CD4-positive, alpha-beta T cell (primary cell): ENCODE results near the gene ADCY2. TPM values are rescaled to one million over a fixed set of nuclear protein-coding genes. Genes with fewer than 3 reads are reported as not detected.

Experiments used
- ATAC-seq: fragments of 200-7000 bp; cut with Tn5 transposase; one replicate; pipeline ENCODE4 v1.10.0; 2022; ENCODE audit warnings: mild to moderate bottlenecking; ENCODE audit not compliant: poor library complexity
- CTCF ChIA-PET: fragments of 350-600 bp; sonication (Branson Sonifier 250); formaldehyde crosslinking; loops from one replicate; lab custom pipeline; 2021; ENCODE audit warnings: antibody characterized with exemption, inconsistent platforms; lab: Charles Lee
- POLR2A ChIA-PET: fragments of 350-600 bp; sonication (Branson Sonifier 250); formaldehyde crosslinking; loops from one replicate; lab custom pipeline; 2021; ENCODE audit warnings: antibody characterized with exemption, inconsistent platforms; lab: Charles Lee
- DNase-seq, 14 experiments: peaks; one replicate each; pipeline ENCODE4 v3.0.0-alpha.2; 2013 to 2020; ENCODE audit warnings: mixed read lengths in 2 of 14
- H3K27ac ChIP-seq, 2 donors: one replicate each; pipeline versions ENCODE4 v1.5.1 to v1.7.0; 2013; ENCODE audit warnings: low read length in 2 of 2, low read depth in 1 of 2, mild to moderate bottlenecking in 1 of 2
- H3K27me3 ChIP-seq, 2 experiments: 1 replicate in 1 of 2; 2 replicates in 1 of 2; pipeline versions ENCODE4 v1.6.1 to v1.7.0; 2013; ENCODE audit warnings: low read length in 2 of 2, control low read depth in 1 of 2, mild to moderate bottlenecking in 1 of 2, moderate library complexity in 1 of 2; ENCODE audit not compliant: insufficient read depth in 2 of 2, control insufficient read depth in 1 of 2
- H3K36me3 ChIP-seq: one replicate; pipeline ENCODE4 v1.6.1; 2013; ENCODE audit warnings: low read length, control low read depth; ENCODE audit not compliant: insufficient read depth
- H3K4me1 ChIP-seq: one replicate; pipeline ENCODE4 v1.6.1; 2013; ENCODE audit warnings: low read length, control low read depth; ENCODE audit not compliant: insufficient read depth
- H3K4me3 ChIP-seq: one replicate; pipeline ENCODE4 v1.5.1; 2013; ENCODE audit warnings: mild to moderate bottlenecking, low read length, moderate library complexity
- H3K9me3 ChIP-seq, 2 experiments: 1 replicate in 1 of 2; 2 replicates in 1 of 2; pipeline versions ENCODE4 v1.6.1 to v1.7.0; 2013; ENCODE audit warnings: low read length in 2 of 2, mild to moderate bottlenecking in 2 of 2, control low read depth in 1 of 2, moderate library complexity in 1 of 2; ENCODE audit not compliant: control insufficient read depth in 1 of 2, insufficient read depth in 1 of 2
- H3K27ac Mint-ChIP-seq: one replicate; pipeline ENCODE4 v1.8.0; 2020; ENCODE audit warnings: mixed read lengths
- H3K27me3 Mint-ChIP-seq: one replicate; pipeline ENCODE4 v1.8.0; 2021; ENCODE audit warnings: mixed read lengths
- H3K36me3 Mint-ChIP-seq: one replicate; pipeline ENCODE4 v1.8.0; 2021; ENCODE audit warnings: low read depth, mixed read lengths
- H3K4me1 Mint-ChIP-seq: one replicate; pipeline ENCODE4 v1.8.0; 2021; ENCODE audit warnings: low read depth, mixed read lengths
- H3K4me3 Mint-ChIP-seq: one replicate; pipeline ENCODE4 v1.8.0; 2020; ENCODE audit warnings: mild to moderate bottlenecking, mixed read lengths
- H3K9me3 Mint-ChIP-seq: one replicate; pipeline ENCODE4 v1.8.0; 2020; ENCODE audit warnings: mixed read lengths
- intact Hi-C, 2 experiments: fragments of 100-400 bp; cut with DNase I in 1 of 2; cut with micrococcal nuclease in 1 of 2; formaldehyde crosslinking; loops; one replicate each; pipeline versions ENCODE4 v1.15.1 to v1.9.0; 2023 to 2025; cut with DNase I, micrococcal nuclease
- total RNA-seq, 174 experiments: library from RNA in 2 of 174; stranded (reverse) in 2 of 174; gene quantifications; one replicate each; pipeline ENCODE4 v1.2.3 and lab custom pipeline; 2021 to 2026
- TF ChIP-seq, protein P1 (sequence below): fragments of 200-600 bp; IDR thresholded peaks from one replicate; pipeline ENCODE4 v1.8.0; 2022; ENCODE audit warnings: antibody characterized with exemption, mild to moderate bottlenecking

Gene ADCY2
- total RNA-seq, 2 experiments from 2014 or later, result not detected

DNA sequence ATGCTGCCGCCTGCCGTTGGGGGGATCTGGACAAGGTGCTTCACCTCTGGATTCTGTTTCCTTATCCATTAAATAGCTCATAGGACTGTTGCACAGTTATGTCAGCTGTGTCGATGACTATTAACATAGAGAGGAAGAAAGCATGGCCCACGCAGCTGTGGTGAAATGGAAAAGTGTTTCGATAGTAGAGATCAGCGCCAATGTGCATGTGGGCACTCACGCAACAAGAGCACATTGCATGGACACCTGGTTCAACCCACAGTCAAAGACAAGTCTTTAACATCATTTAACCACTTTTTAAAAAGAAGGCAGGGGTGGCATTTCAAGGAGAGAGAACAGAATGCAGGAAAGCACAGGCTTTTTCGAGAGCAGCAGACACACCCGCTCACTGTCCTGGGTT, 107.6 kb downstream of the ADCY2 start:
- Histone ChIP-seq H3K27ac (no peak overlapping the region), H3K27me3 (no peaks in the 10 kb centered on the region), H3K9me3 (no peaks in the 10 kb centered on the region), H3K4me1 (no peaks in the 10 kb centered on the region), H3K36me3 (no peaks in the 10 kb centered on the region), H3K4me3 (no peak overlapping the region)
- H3K27me3 Mint-ChIP-seq, result peaks cover 3% of the 10 kb centered on the region
- no peaks in the 10 kb centered on the region for H3K4me1 Mint-ChIP-seq
- POLR2A ChIA-PET, result no interaction called here
- no peaks in the 10 kb centered on the region for H3K9me3 Mint-ChIP-seq
- CTCF ChIA-PET, result no interaction called here
- TF ChIP-seq, protein P1, sequence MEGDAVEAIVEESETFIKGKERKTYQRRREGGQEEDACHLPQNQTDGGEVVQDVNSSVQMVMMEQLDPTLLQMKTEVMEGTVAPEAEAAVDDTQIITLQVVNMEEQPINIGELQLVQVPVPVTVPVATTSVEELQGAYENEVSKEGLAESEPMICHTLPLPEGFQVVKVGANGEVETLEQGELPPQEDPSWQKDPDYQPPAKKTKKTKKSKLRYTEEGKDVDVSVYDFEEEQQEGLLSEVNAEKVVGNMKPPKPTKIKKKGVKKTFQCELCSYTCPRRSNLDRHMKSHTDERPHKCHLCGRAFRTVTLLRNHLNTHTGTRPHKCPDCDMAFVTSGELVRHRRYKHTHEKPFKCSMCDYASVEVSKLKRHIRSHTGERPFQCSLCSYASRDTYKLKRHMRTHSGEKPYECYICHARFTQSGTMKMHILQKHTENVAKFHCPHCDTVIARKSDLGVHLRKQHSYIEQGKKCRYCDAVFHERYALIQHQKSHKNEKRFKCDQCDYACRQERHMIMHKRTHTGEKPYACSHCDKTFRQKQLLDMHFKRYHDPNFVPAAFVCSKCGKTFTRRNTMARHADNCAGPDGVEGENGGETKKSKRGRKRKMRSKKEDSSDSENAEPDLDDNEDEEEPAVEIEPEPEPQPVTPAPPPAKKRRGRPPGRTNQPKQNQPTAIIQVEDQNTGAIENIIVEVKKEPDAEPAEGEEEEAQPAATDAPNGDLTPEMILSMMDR, result no peak
- ATAC-seq (no peak), DNase-seq (no peak)
- intact Hi-C loops, result no loop called here
- H3K4me3 Mint-ChIP-seq, result no peak overlapping the region
- H3K36me3 Mint-ChIP-seq, result no peaks in the 10 kb centered on the region
- H3K27ac Mint-ChIP-seq, result no peak overlapping the region

DNA sequence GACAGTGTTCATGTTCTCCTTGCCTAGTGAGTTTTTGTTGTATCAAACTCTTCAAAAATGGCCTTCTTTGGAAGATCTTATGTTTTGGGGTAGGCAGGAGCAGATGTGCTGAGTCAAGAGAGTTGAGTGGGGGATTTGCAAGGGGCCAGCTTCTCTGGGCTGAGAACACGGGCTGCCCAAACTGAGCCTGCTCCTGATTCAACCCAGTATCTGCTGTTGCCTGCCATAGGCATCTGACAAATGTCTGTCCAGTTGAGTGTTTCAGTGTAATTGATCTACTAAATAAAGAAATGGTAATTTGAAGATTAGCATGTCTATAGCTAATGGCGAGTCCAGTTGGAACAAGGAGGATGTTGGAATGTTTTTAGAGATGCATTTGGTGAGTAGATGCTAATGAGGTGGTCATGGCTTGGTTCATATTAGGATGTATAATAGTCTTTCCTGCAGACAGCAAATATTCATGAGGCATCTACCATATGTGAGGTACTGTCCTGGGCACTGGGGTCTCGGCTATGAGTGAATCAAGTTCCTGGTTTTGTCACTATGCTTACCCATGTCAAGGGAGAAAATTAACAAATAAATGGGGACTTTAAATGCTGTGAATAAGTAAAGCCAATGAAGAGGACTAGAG, 119.5 kb downstream of the ADCY2 start:
- no peaks in the 10 kb centered on the region for H3K27me3 ChIP-seq
- no peak overlapping the region for H3K27ac ChIP-seq
- no peaks in the 10 kb centered on the region for H3K9me3 ChIP-seq
- Mint-ChIP-seq H3K4me1 (no peaks in the 10 kb centered on the region), H3K4me3 (no peak overlapping the region), H3K36me3 (no peaks in the 10 kb centered on the region), H3K9me3 (no peaks in the 10 kb centered on the region), H3K27me3 (no peaks in the 10 kb centered on the region), H3K27ac (no peak overlapping the region)
- ChIA-PET CTCF (no interaction called here), POLR2A (no interaction called here)
- TF ChIP-seq, protein P1, result no peak
- ATAC-seq, result no peak
- H3K36me3 ChIP-seq, result no peaks in the 10 kb centered on the region
- intact Hi-C loops, result no loop called here
- H3K4me1 ChIP-seq, result no peaks in the 10 kb centered on the region
- no peak overlapping the region for H3K4me3 ChIP-seq
- DNase-seq, result no peak

DNA sequence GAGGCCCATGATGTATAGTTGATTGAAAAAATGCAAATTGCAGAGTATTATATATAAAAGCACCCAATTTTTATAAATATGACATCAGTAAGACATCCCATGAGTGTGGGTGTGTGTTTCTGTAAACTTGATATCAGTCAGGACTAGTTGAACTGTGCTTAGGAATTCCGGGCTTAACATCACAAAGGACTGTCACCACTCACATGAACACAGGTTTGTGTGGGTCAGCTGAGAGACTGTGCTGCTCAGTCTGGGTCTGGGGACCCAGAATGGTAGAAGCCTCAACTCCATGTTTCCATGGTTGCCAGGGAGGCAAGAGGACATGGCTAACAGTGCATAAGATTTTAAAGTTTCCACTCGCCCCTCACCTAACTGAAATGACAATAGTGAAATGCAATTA, 120.3 kb downstream of the ADCY2 start:
- Mint-ChIP-seq H3K4me1 (no peaks in the 10 kb centered on the region), H3K36me3 (no peaks in the 10 kb centered on the region), H3K9me3 (no peaks in the 10 kb centered on the region), H3K4me3 (no peak overlapping the region), H3K27ac (no peak overlapping the region), H3K27me3 (no peaks in the 10 kb centered on the region)
- Histone ChIP-seq H3K27me3 (no peaks in the 10 kb centered on the region), H3K4me3 (no peak overlapping the region), H3K4me1 (no peaks in the 10 kb centered on the region), H3K27ac (no peak overlapping the region), H3K9me3 (no peaks in the 10 kb centered on the region), H3K36me3 (no peaks in the 10 kb centered on the region)
- TF ChIP-seq, protein P1, result no peak
- ChIA-PET POLR2A (no interaction called here), CTCF (no interaction called here)
- intact Hi-C loops, result no loop called here
- ATAC-seq (no peak), DNase-seq (no peak)
